Breast epithelium (tissue), 3 donors: Measurements from ENCODE around the gene CFTR.

ENCODE experiments used
- CTCF ChIP-seq, 3 donors: fragments of 450-650 bp; IDR thresholded peaks; one replicate each; pipeline ENCODE4 v1.5.1; 2016 to 2017; ENCODE audit warnings: antibody characterized with exemption in 3 of 3, mild to moderate bottlenecking in 3 of 3, moderate library complexity in 3 of 3
- POLR2AphosphoS5 ChIP-seq, 3 donors: sonication (generic); formaldehyde crosslinking; IDR thresholded peaks; one replicate each; pipeline ENCODE4 v1.6.1; 2017; ENCODE audit warnings: antibody characterized with exemption in 3 of 3

GRCh38 chr7:117673839-117674238, 194.0 kb downstream of the CFTR start:
- TF ChIP-seq CTCF (IDR thresholded peaks at IDR 0.05) (peak in 2 of 3 donors; percentile 32 to 41), POLR2AphosphoS5 (IDR thresholded peaks at IDR 0.05) (no peak)
